H1 (cell line): ENCODE results near the gene CD244.

Experiments
- BACH1 ChIP-seq: IDR thresholded peaks from 2 replicates; pipeline ENCODE4 v1.6.1; 2012; ENCODE audit warnings: low read length, improper control_type of control experiment
- CEBPB ChIP-seq: IDR thresholded peaks from 2 replicates; pipeline ENCODE4 v1.6.1; 2012; ENCODE audit warnings: low read depth, low read length
- FOSL1 ChIP-seq: IDR thresholded peaks from 2 replicates; pipeline ENCODE4 v1.6.1; 2011; ENCODE audit warnings: mild to moderate bottlenecking, low read depth, low read length, moderate library complexity; ENCODE audit not compliant: insufficient read depth
- HDAC6 ChIP-seq: IDR thresholded peaks from one replicate; pipeline ENCODE4 v1.7.1; 2012; ENCODE audit warnings: low read depth, mild to moderate bottlenecking, inconsistent platforms, low read length, moderate library complexity
- NRF1 ChIP-seq: IDR thresholded peaks from 2 replicates; pipeline ENCODE4 v1.6.1; 2011; ENCODE audit warnings: mild to moderate bottlenecking, low read depth, low read length, improper control_type of control experiment
- POLR2A ChIP-seq, 2 experiments: IDR thresholded peaks; 1 replicate in 1 of 2; 2 replicates in 1 of 2; pipeline ENCODE4 v1.6.1; 2011; ENCODE audit warnings: low read depth in 2 of 2, low read length in 2 of 2, mild to moderate bottlenecking in 2 of 2; ENCODE audit errors: control extremely low read depth in 1 of 2
- RXRA ChIP-seq: IDR thresholded peaks from 2 replicates; pipeline ENCODE4 v1.6.1; 2011; ENCODE audit warnings: low read depth, mild to moderate bottlenecking, low read length, moderate library complexity; ENCODE audit not compliant: insufficient read depth
- SP4 ChIP-seq: IDR thresholded peaks from 2 replicates; pipeline ENCODE4 v1.6.1; 2012; ENCODE audit warnings: low read length, inconsistent platforms
- TAF7 ChIP-seq: optimal IDR thresholded peaks from 2 replicates; pipeline ENCODE3; 2011; ENCODE audit warnings: low read depth, mild to moderate bottlenecking, inconsistent platforms, low read length, moderate library complexity, borderline replicate concordance
- YY1 ChIP-seq: IDR thresholded peaks from 2 replicates; pipeline ENCODE4 v1.6.1; 2011; ENCODE audit warnings: low read depth, mild to moderate bottlenecking, low read length
- ZNF274 ChIP-seq: IDR thresholded peaks from 2 replicates; pipeline ENCODE4 v1.7.0; 2012; ENCODE audit warnings: low read length, borderline replicate concordance; ENCODE audit errors: extremely low read depth
- TF ChIP-seq, protein P1 (sequence below), 3 experiments: IDR thresholded peaks; 1 replicate in 2 of 3; 2 replicates in 1 of 3; pipeline versions ENCODE4 v1.5.1 to v1.6.1; 2011; ENCODE audit warnings: low read length in 3 of 3, mild to moderate bottlenecking in 3 of 3, inconsistent platforms in 2 of 3, low read depth in 1 of 3, moderate library complexity in 1 of 3; ENCODE audit not compliant: insufficient read depth in 1 of 3; ENCODE audit errors: control extremely low read depth in 1 of 3
- TF ChIP-seq, protein P2 (sequence below): IDR thresholded peaks from 2 replicates; pipeline ENCODE4 v1.6.1; 2012; ENCODE audit warnings: low read length, inconsistent platforms

DNA sequence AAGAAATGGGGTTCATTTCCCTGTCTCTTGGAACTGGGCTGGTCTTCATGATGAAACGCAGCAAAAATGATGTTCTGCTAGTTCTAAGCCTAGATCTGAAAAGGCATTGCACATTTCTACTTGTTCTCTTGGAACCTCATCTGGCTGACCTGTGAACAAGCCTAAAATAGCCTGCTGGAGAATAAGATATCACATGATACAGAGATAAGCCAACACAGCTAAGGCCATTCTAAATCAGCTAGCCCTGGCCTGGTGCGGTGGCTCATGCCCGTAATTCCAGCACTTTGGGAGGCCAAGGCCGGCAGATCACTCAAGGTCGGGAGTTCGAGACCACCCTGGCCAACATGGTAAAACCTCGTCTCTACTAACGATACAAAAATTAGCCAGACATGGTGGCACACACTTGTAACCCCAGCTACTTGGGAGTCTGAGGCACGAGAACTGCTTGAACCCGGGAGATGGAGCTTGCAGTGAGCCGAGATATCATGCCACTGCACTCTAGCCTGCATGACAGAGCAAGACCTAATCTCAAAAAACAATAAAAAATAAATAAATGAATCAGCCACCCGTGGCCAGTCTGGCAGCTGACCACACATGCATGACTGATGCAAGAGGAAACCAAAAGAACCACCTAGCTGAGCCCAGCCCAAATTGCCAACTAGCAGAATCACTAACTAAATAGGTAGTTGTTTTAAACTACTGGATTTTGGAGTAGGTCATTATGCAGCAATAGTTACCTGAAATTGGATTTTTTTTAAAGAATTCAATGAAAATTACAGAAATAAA is 18.0 kb downstream of the CD244 start:
- no peak for TF ChIP-seq ZNF274
- TF ChIP-seq POLR2A (IDR thresholded peaks at IDR 0.05; ENCODE audit: control extremely low read depth in 1 of 2, low read depth in 2 of 2, low read length in 2 of 2), result no peak
- TF ChIP-seq, protein P1, sequence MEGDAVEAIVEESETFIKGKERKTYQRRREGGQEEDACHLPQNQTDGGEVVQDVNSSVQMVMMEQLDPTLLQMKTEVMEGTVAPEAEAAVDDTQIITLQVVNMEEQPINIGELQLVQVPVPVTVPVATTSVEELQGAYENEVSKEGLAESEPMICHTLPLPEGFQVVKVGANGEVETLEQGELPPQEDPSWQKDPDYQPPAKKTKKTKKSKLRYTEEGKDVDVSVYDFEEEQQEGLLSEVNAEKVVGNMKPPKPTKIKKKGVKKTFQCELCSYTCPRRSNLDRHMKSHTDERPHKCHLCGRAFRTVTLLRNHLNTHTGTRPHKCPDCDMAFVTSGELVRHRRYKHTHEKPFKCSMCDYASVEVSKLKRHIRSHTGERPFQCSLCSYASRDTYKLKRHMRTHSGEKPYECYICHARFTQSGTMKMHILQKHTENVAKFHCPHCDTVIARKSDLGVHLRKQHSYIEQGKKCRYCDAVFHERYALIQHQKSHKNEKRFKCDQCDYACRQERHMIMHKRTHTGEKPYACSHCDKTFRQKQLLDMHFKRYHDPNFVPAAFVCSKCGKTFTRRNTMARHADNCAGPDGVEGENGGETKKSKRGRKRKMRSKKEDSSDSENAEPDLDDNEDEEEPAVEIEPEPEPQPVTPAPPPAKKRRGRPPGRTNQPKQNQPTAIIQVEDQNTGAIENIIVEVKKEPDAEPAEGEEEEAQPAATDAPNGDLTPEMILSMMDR (IDR thresholded peaks at IDR 0.05; ENCODE audit: control extremely low read depth in 1 of 3, insufficient read depth in 1 of 3, low read depth in 1 of 3, low read length in 3 of 3), result no peak
- TF ChIP-seq CEBPB, result no peak
- TF ChIP-seq RXRA, result no peak
- TF ChIP-seq BACH1, result no peak
- TF ChIP-seq FOSL1, result no peak
- no peak for TF ChIP-seq NRF1
- TF ChIP-seq YY1, result no peak
- no peak for TF ChIP-seq HDAC6
- TF ChIP-seq SP4, result no peak
- TF ChIP-seq TAF7, result no peak
- TF ChIP-seq, protein P2, sequence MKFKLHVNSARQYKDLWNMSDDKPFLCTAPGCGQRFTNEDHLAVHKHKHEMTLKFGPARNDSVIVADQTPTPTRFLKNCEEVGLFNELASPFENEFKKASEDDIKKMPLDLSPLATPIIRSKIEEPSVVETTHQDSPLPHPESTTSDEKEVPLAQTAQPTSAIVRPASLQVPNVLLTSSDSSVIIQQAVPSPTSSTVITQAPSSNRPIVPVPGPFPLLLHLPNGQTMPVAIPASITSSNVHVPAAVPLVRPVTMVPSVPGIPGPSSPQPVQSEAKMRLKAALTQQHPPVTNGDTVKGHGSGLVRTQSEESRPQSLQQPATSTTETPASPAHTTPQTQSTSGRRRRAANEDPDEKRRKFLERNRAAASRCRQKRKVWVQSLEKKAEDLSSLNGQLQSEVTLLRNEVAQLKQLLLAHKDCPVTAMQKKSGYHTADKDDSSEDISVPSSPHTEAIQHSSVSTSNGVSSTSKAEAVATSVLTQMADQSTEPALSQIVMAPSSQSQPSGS, result no peak
